HepG2 (cell line): Measurements from ENCODE around the gene SALL4. TPM values are rescaled to one million over a fixed set of nuclear protein-coding genes. Genes with fewer than 3 reads are reported as not detected.

Experiments used
- ELK4 ChIP-seq: sonication (generic); formaldehyde crosslinking; IDR thresholded peaks from 2 replicates; pipeline ENCODE4 v1.9.0; 2021; ENCODE audit warnings: missing genetic modification reagents, borderline replicate concordance
- HHEX ChIP-seq: IDR thresholded peaks from 2 replicates; pipeline ENCODE4 v1.6.1; 2016; ENCODE audit warnings: control low read depth
- HMGXB4 ChIP-seq, 2 experiments: sonication (generic) in 1 of 2; formaldehyde crosslinking in 1 of 2; IDR thresholded peaks; 2 replicates each; pipeline versions ENCODE4 v1.4.0 to v1.6.1; 2018 to 2020; ENCODE audit warnings: missing genetic modification reagents in 2 of 2, borderline replicate concordance in 1 of 2, low read depth in 1 of 2, mild to moderate bottlenecking in 1 of 2, missing biosample characterization in 1 of 2
- HNF1B ChIP-seq: sonication (generic); formaldehyde crosslinking; IDR thresholded peaks from 2 replicates; pipeline ENCODE4 v1.5.1; 2020; ENCODE audit warnings: mild to moderate bottlenecking, moderate library complexity, missing genetic modification reagents
- KLF6 ChIP-seq: IDR thresholded peaks from 2 replicates; pipeline ENCODE4 v1.8.0; 2016; ENCODE audit warnings: missing biosample characterization, missing genetic modification reagents
- MYPOP ChIP-seq: sonication (generic); formaldehyde crosslinking; IDR thresholded peaks from 2 replicates; pipeline ENCODE4 v1.8.1; 2023; ENCODE audit warnings: mild to moderate bottlenecking, moderate library complexity, missing genetic modification reagents
- RBM39 ChIP-seq: fragments of 200-400 bp; formaldehyde crosslinking; IDR thresholded peaks from one replicate; pipeline ENCODE4 v1.6.1; 2018; ENCODE audit warnings: antibody characterized with exemption, mild to moderate bottlenecking, low read depth, low read length; ENCODE audit not compliant: poor library complexity, severe bottlenecking
- RELA ChIP-seq: sonication (generic); formaldehyde crosslinking; IDR thresholded peaks from 2 replicates; pipeline ENCODE4 v1.4.0; 2020; ENCODE audit warnings: missing genetic modification reagents
- SNAPC4 ChIP-seq: sonication (generic); formaldehyde crosslinking; IDR thresholded peaks from 2 replicates; pipeline ENCODE4 v1.4.0; 2020; ENCODE audit warnings: mild to moderate bottlenecking, missing genetic modification reagents
- SOX6 ChIP-seq, 2 experiments: fragments of 450-650 bp in 1 of 2; sonication (generic) in 1 of 2; formaldehyde crosslinking in 1 of 2; IDR thresholded peaks; 2 replicates each; pipeline versions ENCODE4 v1.4.0 to v1.6.1; 2017 to 2020; ENCODE audit warnings: antibody characterized with exemption in 1 of 2, mild to moderate bottlenecking in 1 of 2, missing genetic modification reagents in 1 of 2
- TFAP4 ChIP-seq: sonication (generic); IDR thresholded peaks from 2 replicates; pipeline ENCODE4 v1.6.1; 2016; ENCODE audit warnings: low read depth, borderline replicate concordance
- THYN1 ChIP-seq: sonication (generic); formaldehyde crosslinking; IDR thresholded peaks from 2 replicates; pipeline ENCODE4 v1.8.1; 2023; ENCODE audit warnings: low read depth, mild to moderate bottlenecking, moderate library complexity, missing genetic modification reagents, borderline replicate concordance
- ZFP90 ChIP-seq: sonication (generic); formaldehyde crosslinking; IDR thresholded peaks from 2 replicates; pipeline ENCODE4 v1.8.0; 2022; ENCODE audit warnings: missing genetic modification reagents, mild to moderate bottlenecking, inconsistent platforms, borderline replicate concordance
- ZNF674 ChIP-seq: sonication (generic); formaldehyde crosslinking; IDR thresholded peaks from 2 replicates; pipeline ENCODE4 v1.5.0; 2020; ENCODE audit warnings: low read depth, mild to moderate bottlenecking, missing genetic modification reagents
- ZNF737 ChIP-seq: sonication (generic); formaldehyde crosslinking; IDR thresholded peaks from 2 replicates; pipeline ENCODE4 v1.5.0; 2020; ENCODE audit warnings: missing genetic modification reagents, mild to moderate bottlenecking, borderline replicate concordance
- polyA plus RNA-seq, 8 experiments: library from polyadenylated mRNA; depleted of rRNA in 3 of 8; stranded (reverse) in 7 of 8; unstranded in 1 of 8; fragments of >200 nt; fragmentation: Illumina TruSeq in 4 of 8; extraction: Trizol in 4 of 8; gene quantifications; 2 replicates each; pipeline versions ENCODE4 v1.2.1 to v1.2.3, GENCODE V29; 2011 to 2016; ENCODE audit warnings: low read depth in 4 of 8, missing spikeins in 1 of 8, mixed read lengths in 1 of 8; ENCODE audit not compliant: insufficient read depth in 1 of 8
- total RNA-seq, 5 experiments: library from RNA; depleted of rRNA; stranded (reverse); fragments of >200 nt; fragmentation: Illumina TruSeq; extraction: Trizol; gene quantifications; 2 replicates each; pipeline ENCODE4 v1.2.3, GENCODE V29; 2016; ENCODE audit warnings: low read depth in 1 of 5

SALL4 gene
- total and polyA plus RNA-seq, 2 of the 13 experiments (the other 11 are each of a cell fraction or from before 2014, with no cell fraction given), result 0.33 to 1.8 TPM

- TF ChIP-seq HMGXB4 (CRISPR knock-in tag; IDR thresholded peaks at IDR 0.05; ENCODE audit: borderline replicate concordance in 1 of 2, low read depth in 1 of 2), result no peak
- no peak for TF ChIP-seq ZNF674 (CRISPR knock-in tag)
- TF ChIP-seq HHEX (CRISPR knock-in tag), result no peak
- TF ChIP-seq MYPOP (CRISPR knock-in tag), result no peak
- TF ChIP-seq ZNF737 (CRISPR knock-in tag), result no peak
- no peak for TF ChIP-seq RBM39
- TF ChIP-seq SOX6 (IDR thresholded peaks at IDR 0.05), result no peak
- no peak for TF ChIP-seq SOX6 (CRISPR knock-in tag; IDR thresholded peaks at IDR 0.05)
- no peak for TF ChIP-seq ZFP90 (CRISPR knock-in tag)
- no peak for TF ChIP-seq KLF6 (CRISPR knock-in tag)
- TF ChIP-seq HNF1B, result no peak
- TF ChIP-seq SNAPC4 (CRISPR knock-in tag), result peak; percentile 87
- 0 out of 2 replicates have a peak, but pooled peaks have one; percentile 26 for TF ChIP-seq ELK4 (CRISPR knock-in tag)
- TF ChIP-seq TFAP4, result peak; percentile 66; the same call in 1 of the 2 replicates
- no peak for TF ChIP-seq THYN1 (CRISPR knock-in tag)
- no peak for TF ChIP-seq RELA (CRISPR knock-in tag)
Observed at GRCh38 chr20:51759769-51760510, 42.4 kb downstream of the SALL4 start (continued).
